Measurements from ENCODE around the gene TERB2.
"Not testable (repeated sequence)": the region's sequence is repeated elsewhere in the genome, so short reads cannot be mapped to it uniquely, and the experiment has no call there.

GRCh38 chr15:45001180-45001579 lies 44.7 kb downstream of the TERB2 start:
- not testable (repeated sequence) for TF ChIP-seq CTCF, POLR2A (IDR thresholded peaks at IDR 0.05)

All from thyroid gland (tissue), 4 donors.